ENCODE data around the gene LRRTM2. TPM values are rescaled to one million over a fixed set of nuclear protein-coding genes. Genes with fewer than 3 reads are reported as not detected.

The LRRTM2 gene
- total RNA-seq, 1 donor from 2014 or later, result 0.52 TPM

DNA sequence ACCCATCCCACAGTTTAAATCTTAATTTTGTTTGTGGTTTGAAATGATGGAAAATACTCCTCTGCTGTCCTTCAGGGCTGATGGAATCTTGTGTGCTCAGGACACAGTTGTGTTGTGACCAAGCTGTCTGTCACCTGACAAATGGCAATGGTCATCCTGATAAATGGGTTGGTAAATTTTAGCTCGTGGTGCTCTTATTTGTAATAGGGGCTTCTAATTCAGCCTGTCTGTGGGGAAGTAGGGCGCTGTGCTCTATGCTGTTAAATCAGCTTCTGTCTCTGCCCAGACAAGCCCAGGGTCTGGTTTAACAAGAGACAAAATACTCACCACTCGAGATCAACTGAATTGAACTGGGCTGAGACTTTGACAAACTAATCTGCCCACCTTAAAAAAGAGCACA lies 4.5 kb downstream of the LRRTM2 start:
- peaks cover 16 to 30% (median 20%) of the 10 kb centered on the region in 3 donors for H3K4me1 ChIP-seq (ENCODE audit: control insufficient read depth in 3 of 3, insufficient read depth in 3 of 3, low read length in 3 of 3)
- no peak overlapping the region for H3K9ac ChIP-seq (ENCODE audit: low read depth in 1 of 3, low read length in 3 of 3)
- H3K9me3 ChIP-seq (ENCODE audit: control insufficient read depth in 3 of 3, low read length in 3 of 3), result no peaks in the 10 kb centered on the region
- H3K27ac ChIP-seq (ENCODE audit: low read depth, low read length), result no peak overlapping the region
- no peaks in the 10 kb centered on the region for H3K36me3 ChIP-seq (ENCODE audit: control insufficient read depth in 3 of 3, insufficient read depth in 3 of 3, low read length in 3 of 3)
- H3K27me3 ChIP-seq (ENCODE audit: control insufficient read depth in 3 of 3, insufficient read depth in 3 of 3, low read length in 3 of 3), result no peaks in the 10 kb centered on the region
- H3K4me3 ChIP-seq (ENCODE audit: low read length in 3 of 3), result no peak overlapping the region

GRCh38 chr5:138869763-138870500 lies 5.2 kb downstream of the LRRTM2 start:
- Histone ChIP-seq H3K4me3 (ENCODE audit: low read length in 3 of 3) (no peak overlapping the region), H3K9ac (ENCODE audit: low read depth in 1 of 3, low read length in 3 of 3) (no peak overlapping the region), H3K27ac (ENCODE audit: low read depth, low read length) (no peak overlapping the region), H3K36me3 (ENCODE audit: control insufficient read depth in 3 of 3, insufficient read depth in 3 of 3, low read length in 3 of 3) (no peaks in the 10 kb centered on the region), H3K4me1 (ENCODE audit: control insufficient read depth in 3 of 3, insufficient read depth in 3 of 3, low read length in 3 of 3) (peaks cover 16 to 30% (median 18%) of the 10 kb centered on the region in 3 donors), H3K9me3 (ENCODE audit: control insufficient read depth in 3 of 3, low read length in 3 of 3) (no peaks in the 10 kb centered on the region), H3K27me3 (ENCODE audit: control insufficient read depth in 3 of 3, insufficient read depth in 3 of 3, low read length in 3 of 3) (no peaks in the 10 kb centered on the region)

- Histone ChIP-seq H3K27ac (ENCODE audit: low read depth, low read length) (no peak overlapping the region), H3K9me3 (ENCODE audit: control insufficient read depth in 3 of 3, low read length in 3 of 3) (no peaks in the 10 kb centered on the region), H3K36me3 (ENCODE audit: control insufficient read depth in 3 of 3, insufficient read depth in 3 of 3, low read length in 3 of 3) (no peaks in the 10 kb centered on the region), H3K9ac (ENCODE audit: low read depth in 1 of 3, low read length in 3 of 3) (no peak overlapping the region), H3K27me3 (ENCODE audit: control insufficient read depth in 3 of 3, insufficient read depth in 3 of 3, low read length in 3 of 3) (no peaks in the 10 kb centered on the region), H3K4me3 (ENCODE audit: low read length in 3 of 3) (no peak overlapping the region), H3K4me1 (ENCODE audit: control insufficient read depth in 3 of 3, insufficient read depth in 3 of 3, low read length in 3 of 3) (peaks cover 14 to 26% (median 16%) of the 10 kb centered on the region in 3 donors)
Observed at GRCh38 chr5:138869038-138869437, 6.1 kb downstream of the LRRTM2 start.

DNA sequence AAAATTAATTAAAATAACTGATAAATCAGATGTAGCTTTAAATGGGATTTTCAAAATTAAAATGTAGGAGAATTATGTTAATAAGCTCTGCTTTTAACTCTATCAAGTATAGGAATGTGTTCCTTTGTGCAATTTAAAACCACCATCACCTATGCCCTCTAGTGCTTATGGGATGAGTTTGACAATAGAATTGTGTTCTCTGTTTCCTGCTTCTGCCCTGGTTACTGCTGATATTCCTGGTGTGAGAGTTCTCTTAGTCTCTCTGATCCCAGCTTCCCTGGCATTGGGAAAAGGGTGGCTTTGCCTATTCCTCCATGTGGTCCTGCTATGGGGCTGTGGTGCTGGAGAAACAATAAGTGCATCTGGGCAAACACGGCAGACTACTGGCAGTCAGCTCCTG lies 8.1 kb downstream of the LRRTM2 start:
- Histone ChIP-seq H3K27me3 (ENCODE audit: control insufficient read depth in 3 of 3, insufficient read depth in 3 of 3, low read length in 3 of 3) (no peaks in the 10 kb centered on the region), H3K4me3 (ENCODE audit: low read length in 3 of 3) (no peak overlapping the region), H3K9me3 (ENCODE audit: control insufficient read depth in 3 of 3, low read length in 3 of 3) (peaks cover 0 to 1% (median 0%) of the 10 kb centered on the region in 3 donors), H3K4me1 (ENCODE audit: control insufficient read depth in 3 of 3, insufficient read depth in 3 of 3, low read length in 3 of 3) (peaks cover 5 to 16% (median 9%) of the 10 kb centered on the region in 3 donors), H3K27ac (ENCODE audit: low read depth, low read length) (no peak overlapping the region), H3K36me3 (ENCODE audit: control insufficient read depth in 3 of 3, insufficient read depth in 3 of 3, low read length in 3 of 3) (no peaks in the 10 kb centered on the region), H3K9ac (ENCODE audit: low read depth in 1 of 3, low read length in 3 of 3) (no peak overlapping the region)

GRCh38 chr5:138853132-138853531 lies 22.0 kb downstream of the LRRTM2 start:
- Histone ChIP-seq H3K9ac (ENCODE audit: low read depth in 1 of 3, low read length in 3 of 3) (no peak overlapping the region), H3K36me3 (ENCODE audit: control insufficient read depth in 3 of 3, insufficient read depth in 3 of 3, low read length in 3 of 3) (no peaks in the 10 kb centered on the region), H3K4me1 (ENCODE audit: control insufficient read depth in 3 of 3, insufficient read depth in 3 of 3, low read length in 3 of 3) (peaks cover 0 to 4% (median 0%) of the 10 kb centered on the region in 3 donors), H3K27ac (ENCODE audit: low read depth, low read length) (no peak overlapping the region), H3K9me3 (ENCODE audit: control insufficient read depth in 3 of 3, low read length in 3 of 3) (no peaks in the 10 kb centered on the region), H3K4me3 (ENCODE audit: low read length in 3 of 3) (no peak overlapping the region), H3K27me3 (ENCODE audit: control insufficient read depth in 3 of 3, insufficient read depth in 3 of 3, low read length in 3 of 3) (no peaks in the 10 kb centered on the region)

- H3K4me1 ChIP-seq (ENCODE audit: control insufficient read depth in 3 of 3, insufficient read depth in 3 of 3, low read length in 3 of 3), result peaks cover 0 to 4% (median 0%) of the 10 kb centered on the region in 3 donors
Observed at GRCh38 chr5:138850865-138851435, 24.2 kb downstream of the LRRTM2 start.

DNA sequence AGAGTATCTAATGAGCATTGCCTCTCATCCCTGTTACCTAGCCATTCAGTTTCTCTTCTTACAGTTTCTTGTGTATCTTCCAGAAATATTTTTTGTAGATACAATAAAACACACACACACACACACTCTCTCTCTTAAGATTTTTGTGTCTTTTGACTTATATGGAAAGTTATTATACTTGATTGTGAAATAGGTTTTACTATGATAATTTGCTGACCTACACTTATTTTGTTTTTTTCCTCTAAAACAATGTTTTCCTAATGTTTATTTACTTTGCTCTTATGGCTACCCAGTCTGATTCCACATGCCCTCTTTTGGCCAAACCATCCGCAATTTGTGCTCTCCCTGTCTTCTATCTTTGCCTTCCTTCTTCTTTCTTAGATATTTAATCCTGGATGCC lies 25.3 kb downstream of the LRRTM2 start:
- Histone ChIP-seq H3K27me3 (ENCODE audit: control insufficient read depth in 3 of 3, insufficient read depth in 3 of 3, low read length in 3 of 3) (no peaks in the 10 kb centered on the region), H3K4me1 (ENCODE audit: control insufficient read depth in 3 of 3, insufficient read depth in 3 of 3, low read length in 3 of 3) (peaks cover 5 to 9% (median 8%) of the 10 kb centered on the region in 3 donors), H3K4me3 (ENCODE audit: low read length in 3 of 3) (no peak overlapping the region), H3K27ac (ENCODE audit: low read depth, low read length) (no peak overlapping the region), H3K9me3 (ENCODE audit: control insufficient read depth in 3 of 3, low read length in 3 of 3) (no peaks in the 10 kb centered on the region), H3K9ac (ENCODE audit: low read depth in 1 of 3, low read length in 3 of 3) (no peak overlapping the region), H3K36me3 (ENCODE audit: control insufficient read depth in 3 of 3, insufficient read depth in 3 of 3, low read length in 3 of 3) (no peaks in the 10 kb centered on the region)

More at GRCh38 chr5:138850865-138851435, 24.2 kb downstream of the LRRTM2 start:
- Histone ChIP-seq H3K9ac (ENCODE audit: low read depth in 1 of 3, low read length in 3 of 3) (no peak overlapping the region), H3K4me3 (ENCODE audit: low read length in 3 of 3) (no peak overlapping the region), H3K27me3 (ENCODE audit: control insufficient read depth in 3 of 3, insufficient read depth in 3 of 3, low read length in 3 of 3) (no peaks in the 10 kb centered on the region), H3K36me3 (ENCODE audit: control insufficient read depth in 3 of 3, insufficient read depth in 3 of 3, low read length in 3 of 3) (no peaks in the 10 kb centered on the region), H3K9me3 (ENCODE audit: control insufficient read depth in 3 of 3, low read length in 3 of 3) (no peaks in the 10 kb centered on the region), H3K27ac (ENCODE audit: low read depth, low read length) (no peak overlapping the region)

DNA sequence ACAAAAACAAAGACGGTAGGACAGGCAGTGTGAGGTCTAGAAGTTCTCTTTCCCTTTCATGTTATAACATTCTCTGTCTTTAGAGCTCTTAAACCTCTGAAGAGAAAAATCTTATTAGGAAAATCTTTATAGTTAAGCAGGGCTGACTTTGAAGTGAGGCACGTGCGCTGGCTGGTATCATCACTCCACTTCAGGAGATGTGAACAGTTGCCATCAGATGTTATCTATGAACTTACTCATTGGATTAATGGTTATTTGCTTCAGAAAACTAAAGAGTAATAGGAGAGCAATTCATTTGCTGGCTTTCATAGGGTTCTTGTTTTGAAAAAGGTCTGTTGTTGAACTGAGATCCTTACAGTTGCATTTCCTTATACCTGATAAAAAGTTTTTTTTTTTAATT lies 25.7 kb downstream of the LRRTM2 start:
- H3K27me3 ChIP-seq (ENCODE audit: control insufficient read depth in 3 of 3, insufficient read depth in 3 of 3, low read length in 3 of 3), result no peaks in the 10 kb centered on the region
- no peak overlapping the region for H3K27ac ChIP-seq (ENCODE audit: low read depth, low read length)
- no peaks in the 10 kb centered on the region for H3K9me3 ChIP-seq (ENCODE audit: control insufficient read depth in 3 of 3, low read length in 3 of 3)
- H3K36me3 ChIP-seq (ENCODE audit: control insufficient read depth in 3 of 3, insufficient read depth in 3 of 3, low read length in 3 of 3), result no peaks in the 10 kb centered on the region
- no peak overlapping the region for H3K4me3 ChIP-seq (ENCODE audit: low read length in 3 of 3)
- H3K4me1 ChIP-seq (ENCODE audit: control insufficient read depth in 3 of 3, insufficient read depth in 3 of 3, low read length in 3 of 3), result peaks cover 8 to 12% (median 11%) of the 10 kb centered on the region in 3 donors
- no peak overlapping the region for H3K9ac ChIP-seq (ENCODE audit: low read depth in 1 of 3, low read length in 3 of 3)

DNA sequence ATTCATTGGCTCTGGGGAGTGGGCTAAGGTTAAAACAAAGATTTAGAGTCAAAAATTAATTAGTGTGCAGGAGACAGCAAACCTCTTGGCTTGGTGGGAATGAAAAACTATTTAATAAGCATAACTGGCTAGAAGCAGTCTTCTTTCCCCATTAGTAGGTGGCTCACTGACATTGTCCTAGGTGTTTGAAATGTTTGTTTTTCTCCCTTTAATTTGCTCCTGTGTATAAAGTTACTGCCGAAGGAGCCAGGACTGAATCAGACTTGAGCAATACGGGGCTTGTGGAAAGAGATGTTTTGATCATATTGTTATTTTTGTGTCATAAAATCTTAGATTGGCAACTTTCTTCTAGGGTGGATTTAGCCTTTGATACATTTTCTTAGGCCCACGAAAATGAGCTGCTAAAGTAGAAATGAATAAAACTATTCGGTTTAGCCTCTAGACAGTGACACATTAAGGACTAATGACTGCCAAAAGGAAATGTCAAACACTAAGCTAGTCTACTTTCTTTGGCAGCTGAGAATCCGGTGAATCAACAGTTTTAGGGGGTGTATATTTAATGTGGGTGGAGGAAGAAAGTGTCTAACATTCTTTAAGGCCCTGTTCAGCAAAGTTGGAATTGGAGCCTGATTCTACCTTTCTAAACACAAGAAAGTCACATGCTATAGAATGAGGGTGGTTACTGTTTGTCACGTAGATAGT lies 30.2 kb downstream of the LRRTM2 start:
- H3K27ac ChIP-seq (ENCODE audit: low read depth, low read length), result peak overlapping the region; percentile 12
- no peak overlapping the region for H3K9ac ChIP-seq (ENCODE audit: low read depth in 1 of 3, low read length in 3 of 3)
- H3K4me3 ChIP-seq (ENCODE audit: low read length in 3 of 3), result peak overlapping the region in 1 of 3 donors; percentile 4
- no peaks in the 10 kb centered on the region for H3K27me3 ChIP-seq (ENCODE audit: control insufficient read depth in 3 of 3, insufficient read depth in 3 of 3, low read length in 3 of 3)
- peaks cover 28 to 34% (median 34%) of the 10 kb centered on the region in 3 donors for H3K4me1 ChIP-seq (ENCODE audit: control insufficient read depth in 3 of 3, insufficient read depth in 3 of 3, low read length in 3 of 3)
- no peaks in the 10 kb centered on the region for H3K9me3 ChIP-seq (ENCODE audit: control insufficient read depth in 3 of 3, low read length in 3 of 3)
- H3K36me3 ChIP-seq (ENCODE audit: control insufficient read depth in 3 of 3, insufficient read depth in 3 of 3, low read length in 3 of 3), result no peaks in the 10 kb centered on the region

DNA sequence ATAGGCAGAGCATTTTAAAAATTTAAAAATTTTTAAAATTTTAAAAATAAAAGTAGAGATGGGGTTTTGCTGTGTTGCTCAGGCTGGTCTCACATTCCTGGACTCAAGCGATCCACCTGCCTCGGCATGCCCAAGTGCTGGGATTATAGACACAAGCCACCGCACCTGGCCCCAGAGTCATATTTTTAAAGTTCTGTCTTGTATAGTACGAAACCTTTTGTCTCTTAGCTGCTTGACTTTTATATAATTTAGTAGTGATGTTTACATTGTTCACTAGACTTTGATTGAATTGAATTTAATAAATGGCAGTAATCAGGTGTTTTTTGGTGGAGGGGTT lies 31.0 kb downstream of the LRRTM2 start:
- H3K4me3 ChIP-seq (ENCODE audit: low read length in 3 of 3), result no peak overlapping the region
- H3K4me1 ChIP-seq (ENCODE audit: control insufficient read depth in 3 of 3, insufficient read depth in 3 of 3, low read length in 3 of 3), result peaks cover 37 to 41% (median 39%) of the 10 kb centered on the region in 3 donors
- no peaks in the 10 kb centered on the region for H3K9me3 ChIP-seq (ENCODE audit: control insufficient read depth in 3 of 3, low read length in 3 of 3)
- H3K27me3 ChIP-seq (ENCODE audit: control insufficient read depth in 3 of 3, insufficient read depth in 3 of 3, low read length in 3 of 3), result no peaks in the 10 kb centered on the region
- H3K36me3 ChIP-seq (ENCODE audit: control insufficient read depth in 3 of 3, insufficient read depth in 3 of 3, low read length in 3 of 3), result no peaks in the 10 kb centered on the region
- no peak overlapping the region for H3K9ac ChIP-seq (ENCODE audit: low read depth in 1 of 3, low read length in 3 of 3)
- H3K27ac ChIP-seq (ENCODE audit: low read depth, low read length), result peak overlapping the region; percentile 12

Data from skeletal muscle tissue (tissue), 4 donors.